Measurements from ENCODE around the gene PPARD.
"Not testable (repeated sequence)": the region's sequence is repeated elsewhere in the genome, so short reads cannot be mapped to it uniquely, and the experiment has no call there.

The PPARD gene

DNA sequence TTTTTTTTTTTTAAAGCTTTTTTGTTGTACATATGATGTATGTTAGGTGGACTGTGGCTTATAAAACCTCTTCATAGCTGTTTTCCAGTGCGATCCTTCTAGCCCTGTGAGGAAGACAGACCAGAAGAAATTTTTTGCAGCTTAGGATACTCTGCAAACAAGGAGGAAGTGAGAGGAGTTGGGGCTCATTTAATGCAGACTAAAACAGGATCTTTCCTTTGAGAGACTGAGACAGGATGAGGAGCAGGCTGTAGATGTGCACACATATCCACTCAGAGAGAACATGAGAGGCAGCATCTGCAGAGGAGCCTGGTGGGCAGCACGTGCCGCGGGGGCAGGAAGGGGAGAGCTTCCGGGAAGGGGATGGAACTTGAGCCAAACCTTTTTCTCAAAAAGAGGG, 45.7 kb downstream of the PPARD start:
- DNase-seq: no peak

DNA sequence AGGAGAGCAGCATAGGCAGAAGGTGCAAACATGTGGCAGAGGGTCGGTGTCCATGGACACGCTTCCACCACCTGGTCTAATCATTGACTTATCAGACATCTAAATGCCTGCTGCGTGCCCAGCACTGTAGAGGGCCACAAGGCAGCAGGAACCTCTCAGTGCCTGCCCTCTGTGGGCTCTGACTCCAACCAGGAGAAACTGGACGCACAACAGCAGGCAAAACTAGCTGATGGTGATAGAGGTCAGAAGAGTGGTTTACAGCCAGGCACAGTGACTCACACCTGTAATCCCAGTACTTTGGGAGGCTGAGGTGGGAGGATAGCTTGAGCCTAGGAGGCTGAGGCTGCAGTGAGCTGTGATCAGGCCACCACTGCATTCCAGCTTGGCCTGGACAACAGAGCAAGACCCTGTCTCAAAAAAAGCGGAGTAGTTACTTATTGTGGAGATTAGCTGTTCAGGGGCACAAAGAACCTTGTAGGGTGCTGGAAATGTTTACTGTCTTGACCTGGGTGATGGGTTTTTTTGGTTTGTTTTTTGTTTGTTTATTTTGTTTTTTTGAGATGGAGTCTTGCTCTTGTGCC, 46.5 kb downstream of the PPARD start:
- no peak for DNase-seq

DNA sequence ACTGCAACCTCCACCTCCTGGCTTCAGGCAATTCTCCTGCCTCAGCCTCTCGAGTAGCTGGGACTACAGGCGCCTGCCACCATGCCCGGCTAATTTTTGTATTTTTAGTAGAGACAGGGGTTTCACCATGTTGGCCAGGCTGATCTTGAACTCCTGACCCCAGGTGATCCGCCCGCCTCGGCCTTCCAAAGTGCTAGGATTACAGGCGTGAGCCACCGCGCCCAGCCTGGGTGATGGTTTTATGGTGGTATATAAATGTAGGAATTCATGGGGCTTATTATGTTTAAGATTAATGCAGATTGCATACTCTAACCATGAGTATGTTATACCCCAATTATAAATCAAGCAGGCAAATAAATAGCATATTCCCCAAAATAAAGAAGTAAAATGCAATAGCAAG, 47.0 kb downstream of the PPARD start:
- not testable (repeated sequence) for DNase-seq

- peak; percentile 23 for DNase-seq
These were observed 49.0 kb downstream of the PPARD start for GRCh38 chr6:35391240-35391968.

DNA sequence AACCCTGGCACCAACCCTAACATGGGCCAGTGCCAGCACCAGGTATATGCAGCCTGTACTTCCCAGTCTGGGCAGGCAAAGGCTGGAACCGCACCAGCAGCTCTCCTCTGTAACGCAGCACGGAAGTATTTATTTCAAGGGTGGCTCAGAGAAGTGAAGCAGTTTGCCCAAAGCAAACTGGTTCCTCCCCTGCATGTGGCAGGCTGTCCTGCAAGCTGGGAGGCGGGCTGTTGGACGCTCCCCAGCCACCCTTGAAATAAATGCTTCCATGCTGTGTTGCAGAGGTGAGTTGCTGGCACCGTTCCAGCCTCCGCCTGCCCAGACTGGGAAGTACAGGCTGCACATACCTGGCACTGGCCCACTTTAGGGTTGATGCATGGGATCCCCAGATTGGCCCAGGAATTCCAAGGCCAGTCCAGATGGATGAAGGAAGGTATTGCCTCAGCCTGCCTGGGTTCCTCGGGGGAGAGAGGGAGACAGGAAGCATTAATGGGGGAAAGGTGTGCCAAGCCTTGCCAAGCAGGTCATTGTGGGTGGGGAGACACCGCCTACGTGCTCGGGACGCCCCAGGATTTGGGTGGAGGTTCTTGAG, 49.8 kb downstream of the PPARD start:
- no peak for DNase-seq

DNA sequence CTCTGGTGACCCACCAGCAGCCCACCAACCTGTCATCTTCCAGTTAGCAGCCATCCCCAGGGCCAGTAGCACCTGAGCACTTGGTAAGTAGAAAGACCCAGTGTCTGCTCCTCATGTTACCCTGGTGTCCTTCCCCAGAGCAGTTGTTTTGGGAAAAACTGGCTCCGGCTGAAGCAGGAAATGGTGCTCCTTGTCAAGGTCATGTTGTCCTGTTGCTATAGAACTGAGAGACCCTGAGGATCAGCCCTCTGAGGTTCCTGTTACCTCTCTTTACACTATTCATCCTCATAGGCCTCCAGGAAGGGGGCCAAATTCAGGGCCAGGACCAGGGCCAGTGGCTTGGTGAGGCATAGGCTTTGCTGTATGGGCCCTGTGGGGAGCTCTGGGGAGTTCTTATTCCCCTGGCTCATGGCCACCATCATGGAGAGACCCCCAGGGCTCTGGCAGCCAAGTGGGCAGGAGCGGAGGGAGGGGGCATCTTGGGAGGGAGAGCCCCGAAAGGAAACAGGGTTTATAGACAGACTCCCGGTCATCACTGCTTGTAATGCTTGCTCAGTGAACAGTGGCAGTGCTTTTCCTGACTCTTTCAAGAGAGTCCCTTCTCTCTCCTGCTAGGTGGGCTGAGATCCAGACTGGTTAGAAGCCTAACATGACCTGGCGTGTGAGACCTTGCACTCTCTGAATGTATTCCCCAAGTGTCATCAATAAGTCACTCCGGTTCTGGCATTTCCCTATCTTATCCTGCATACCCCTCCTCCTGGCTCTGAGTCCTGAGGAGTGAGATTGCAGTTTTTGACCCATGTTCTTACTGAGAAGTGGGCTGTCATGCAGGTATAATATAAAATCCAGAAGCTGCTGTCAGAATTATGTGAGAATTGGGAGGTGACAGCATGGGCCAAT, 50.7 kb downstream of the PPARD start:
- no peak for DNase-seq

- DNase-seq: no peak
These were observed 54.6 kb downstream of the PPARD start for GRCh38 chr6:35396991-35397390.

- DNase-seq: no peak
These were observed 55.6 kb downstream of the PPARD start for GRCh38 chr6:35397806-35398418.

DNA sequence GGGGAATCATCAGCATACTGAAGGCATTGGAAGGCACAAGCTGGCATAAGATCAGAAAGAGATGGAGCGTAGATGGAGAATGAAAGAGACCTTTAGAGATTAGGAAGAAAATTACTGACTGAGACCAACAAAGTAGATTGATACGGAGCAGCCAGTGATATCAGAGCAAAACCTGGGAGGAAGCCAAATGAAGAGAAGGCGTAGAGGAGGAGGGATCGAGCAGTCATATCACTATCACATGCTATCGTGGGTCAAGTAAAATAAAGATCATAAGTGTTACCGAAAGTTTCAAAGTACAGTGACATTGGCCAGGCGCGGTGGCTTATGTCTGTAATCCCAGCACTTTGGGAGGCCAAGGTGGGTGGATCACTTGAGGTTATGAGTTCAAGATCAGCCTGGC, 56.2 kb downstream of the PPARD start:
- no peak for DNase-seq

GRCh38 chr6:35400111-35400510, 57.8 kb downstream of the PPARD start:
- DNase-seq: no peak

DNA sequence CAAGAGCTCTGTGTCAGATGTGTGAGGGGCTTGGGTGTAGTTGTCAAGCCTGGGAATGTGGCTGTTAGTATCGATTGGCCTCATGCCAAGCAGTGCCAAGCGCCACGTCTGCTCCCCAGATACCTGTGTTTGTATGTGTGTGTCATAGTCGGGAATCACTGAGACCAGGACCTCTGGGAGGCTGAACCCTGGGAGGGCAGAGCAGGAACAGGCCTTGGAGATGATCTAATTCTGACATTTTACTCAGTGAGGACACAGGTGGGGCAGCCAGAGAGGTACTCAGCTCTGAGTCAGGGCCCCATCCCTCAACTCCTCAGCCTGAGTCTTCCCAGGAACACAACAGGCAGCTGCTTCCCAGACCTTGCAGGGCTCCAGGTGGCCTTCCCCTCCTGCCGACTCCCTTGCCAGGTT, 58.5 kb downstream of the PPARD start:
- no peak for DNase-seq

DNA sequence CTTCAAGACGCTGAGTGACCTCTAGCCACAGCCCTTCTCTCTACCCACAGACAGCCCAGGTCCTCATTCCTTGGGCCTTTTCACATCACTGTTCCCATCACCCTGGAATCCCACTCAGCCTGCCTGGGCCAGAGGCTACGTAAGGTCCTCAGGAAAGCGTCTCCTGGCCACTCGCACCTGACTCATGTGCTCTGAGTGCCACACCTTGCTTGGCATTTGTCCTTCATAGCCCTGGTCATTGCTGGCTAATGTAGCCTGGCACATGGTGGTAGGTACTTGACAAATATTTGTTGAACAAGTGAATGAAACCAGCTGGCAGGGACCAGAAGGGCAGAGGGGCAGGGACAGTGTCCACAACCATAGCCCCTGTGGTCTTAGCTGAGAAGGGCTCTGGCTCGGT, 59.2 kb downstream of the PPARD start:
- DNase-seq: no peak

GRCh38 chr6:35402136-35402855, 59.9 kb downstream of the PPARD start:
- DNase-seq: no peak

GRCh38 chr6:35402856-35403191, 60.5 kb downstream of the PPARD start:
- DNase-seq: no peak

- DNase-seq: no peak
These were observed 61.4 kb downstream of the PPARD start for GRCh38 chr6:35403544-35404442.

- no peak for DNase-seq
These were observed 64.5 kb downstream of the PPARD start for GRCh38 chr6:35406711-35407485.

GRCh38 chr6:35409245-35409644, 66.9 kb downstream of the PPARD start:
- no peak for DNase-seq

- no peak for DNase-seq
These were observed 67.8 kb downstream of the PPARD start for GRCh38 chr6:35410131-35410530.

GRCh38 chr6:35411066-35411465, 68.7 kb downstream of the PPARD start:
- DNase-seq: no peak

DNA sequence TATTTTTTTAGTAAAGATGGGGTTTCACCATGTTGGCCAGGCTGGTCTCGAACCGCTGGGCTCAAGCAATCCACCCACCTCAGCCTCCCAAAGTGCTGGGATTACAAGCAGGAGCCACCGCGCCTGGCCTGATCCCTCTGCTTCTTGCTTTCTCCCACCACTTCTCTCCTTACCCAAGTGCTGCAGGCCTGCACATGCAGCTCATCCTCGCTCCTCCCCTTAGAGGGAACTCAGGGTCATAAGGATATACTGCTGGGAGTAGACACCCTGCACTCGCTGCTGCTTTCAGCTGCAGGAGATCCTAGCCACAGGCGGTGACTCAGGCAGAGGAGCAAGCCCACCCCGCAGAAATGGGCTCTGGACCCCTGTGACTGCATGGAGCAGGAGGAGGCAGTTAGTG, 69.7 kb downstream of the PPARD start:
- DNase-seq: no peak

- DNase-seq: no peak
These were observed 71.6 kb downstream of the PPARD start for GRCh38 chr6:35413911-35414310.

Data from CD4-positive, alpha-beta T cell treated with Interleukin-21 for 1 hour (primary cell).